Left forelimb (tissue), 1 donor: Measurements from ENCODE around the gene APOBEC3H.

Experiments
- DNase-seq: peaks from one replicate; pipeline ENCODE4 v3.0.0-alpha.2; 2018; ENCODE audit warnings: low spot score

APOBEC3H gene

DNA sequence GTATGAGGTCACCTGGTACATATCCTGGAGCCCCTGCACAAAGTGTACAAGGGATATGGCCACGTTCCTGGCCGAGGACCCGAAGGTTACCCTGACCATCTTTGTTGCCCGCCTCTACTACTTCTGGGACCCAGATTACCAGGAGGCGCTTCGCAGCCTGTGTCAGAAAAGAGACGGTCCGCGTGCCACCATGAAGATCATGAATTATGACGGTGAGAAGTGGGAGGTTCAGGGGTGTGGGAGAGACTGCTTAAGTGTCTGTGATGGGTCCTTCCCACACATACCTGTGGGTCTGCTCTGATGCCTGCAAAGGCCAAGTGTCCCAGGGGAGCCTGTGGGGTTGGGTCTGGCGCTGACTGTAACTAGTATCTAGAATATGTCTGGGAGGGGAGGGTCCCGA lies 16.0 kb upstream of the APOBEC3H start:
- DNase-seq = no peak

DNA sequence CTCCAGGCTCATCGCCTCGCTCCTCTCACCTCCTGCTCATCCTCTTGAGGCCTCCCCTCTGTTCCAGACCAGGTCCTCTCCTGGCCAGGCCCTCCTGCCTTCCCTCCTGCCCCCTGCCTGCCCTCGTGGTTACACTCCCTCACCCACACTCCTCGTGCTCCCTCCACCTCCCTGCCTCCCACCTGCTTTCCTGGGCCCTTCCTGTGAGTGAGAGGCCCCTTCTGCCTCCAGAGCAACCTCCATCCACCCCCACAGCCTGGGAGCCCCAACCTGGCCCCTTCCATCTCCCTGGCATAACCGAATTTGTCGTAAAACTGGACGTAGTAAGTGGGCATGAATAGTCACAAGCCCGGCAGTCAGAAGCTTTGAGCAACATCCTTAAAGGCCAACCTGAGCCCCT lies 15.4 kb upstream of the APOBEC3H start:
- no peak for DNase-seq

DNA sequence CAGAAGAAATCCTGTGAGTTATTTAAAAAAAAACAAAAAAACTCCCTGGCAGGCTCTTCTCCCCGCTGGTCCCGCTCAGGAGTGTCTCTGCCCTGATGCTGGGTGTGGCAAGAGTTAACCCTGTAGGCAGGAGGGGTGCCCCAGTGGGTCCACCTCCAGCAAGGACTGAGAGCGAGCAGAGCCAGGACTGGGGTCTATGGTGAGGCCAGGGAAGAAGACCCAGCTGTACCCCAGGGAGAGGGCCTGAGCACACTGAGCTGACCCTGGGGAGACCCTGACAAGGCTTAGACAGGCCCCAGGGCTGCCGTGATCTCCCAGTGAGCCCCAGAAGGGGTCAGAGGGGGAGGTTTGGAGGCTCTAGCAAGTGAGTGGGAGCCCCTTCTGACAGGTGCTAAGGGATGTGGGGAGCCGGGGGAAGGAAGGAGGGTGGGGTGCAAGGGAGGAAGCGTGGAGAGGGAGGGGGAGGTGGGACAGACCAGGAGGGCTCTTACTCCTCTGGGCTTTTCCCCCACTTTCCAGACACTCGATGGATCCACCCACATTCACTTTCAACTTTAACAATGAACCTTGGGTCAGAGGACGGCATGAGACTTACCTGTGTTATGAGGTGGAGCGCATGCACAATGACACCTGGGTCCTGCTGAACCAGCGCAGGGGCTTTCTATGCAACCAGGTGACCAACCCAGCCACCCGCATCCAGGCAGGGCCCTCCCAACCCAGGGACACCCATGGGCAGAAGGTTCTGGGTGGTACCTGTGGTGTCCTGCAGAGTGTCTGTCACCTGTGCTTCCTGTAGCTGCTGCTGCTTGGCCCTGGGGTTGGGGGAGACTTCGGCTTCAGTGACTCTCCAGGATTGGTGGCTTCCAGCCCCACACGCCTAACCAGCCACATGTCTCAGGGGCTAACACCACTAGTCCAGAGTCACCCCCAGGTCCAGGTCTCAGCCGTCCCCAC lies 13.6 kb upstream of the APOBEC3H start:
- DNase-seq = no peak

DNA sequence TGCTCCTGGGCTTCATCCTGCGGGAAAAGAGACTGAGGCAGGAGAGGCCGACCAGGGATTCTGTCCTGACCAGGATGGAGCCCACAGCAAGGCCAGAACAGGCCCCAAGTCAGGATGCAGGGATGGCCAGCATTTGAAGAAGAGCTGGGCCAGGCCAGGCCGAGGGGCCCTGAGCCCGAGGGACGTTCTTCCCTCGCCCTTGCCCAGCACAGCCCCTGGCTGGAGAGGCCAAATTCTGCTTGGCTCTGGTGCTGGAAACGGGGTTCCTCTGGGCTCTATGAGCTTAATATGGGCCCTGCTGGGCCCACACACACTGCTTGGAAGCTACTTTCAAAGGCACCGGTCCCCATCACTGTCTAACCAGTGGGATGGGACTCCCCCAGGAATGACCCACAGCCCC lies 12.4 kb upstream of the APOBEC3H start:
- DNase-seq = no peak

- DNase-seq = no peak
Observed at GRCh38 chr22:39087098-39087497, 9.9 kb upstream of the APOBEC3H start.

DNA sequence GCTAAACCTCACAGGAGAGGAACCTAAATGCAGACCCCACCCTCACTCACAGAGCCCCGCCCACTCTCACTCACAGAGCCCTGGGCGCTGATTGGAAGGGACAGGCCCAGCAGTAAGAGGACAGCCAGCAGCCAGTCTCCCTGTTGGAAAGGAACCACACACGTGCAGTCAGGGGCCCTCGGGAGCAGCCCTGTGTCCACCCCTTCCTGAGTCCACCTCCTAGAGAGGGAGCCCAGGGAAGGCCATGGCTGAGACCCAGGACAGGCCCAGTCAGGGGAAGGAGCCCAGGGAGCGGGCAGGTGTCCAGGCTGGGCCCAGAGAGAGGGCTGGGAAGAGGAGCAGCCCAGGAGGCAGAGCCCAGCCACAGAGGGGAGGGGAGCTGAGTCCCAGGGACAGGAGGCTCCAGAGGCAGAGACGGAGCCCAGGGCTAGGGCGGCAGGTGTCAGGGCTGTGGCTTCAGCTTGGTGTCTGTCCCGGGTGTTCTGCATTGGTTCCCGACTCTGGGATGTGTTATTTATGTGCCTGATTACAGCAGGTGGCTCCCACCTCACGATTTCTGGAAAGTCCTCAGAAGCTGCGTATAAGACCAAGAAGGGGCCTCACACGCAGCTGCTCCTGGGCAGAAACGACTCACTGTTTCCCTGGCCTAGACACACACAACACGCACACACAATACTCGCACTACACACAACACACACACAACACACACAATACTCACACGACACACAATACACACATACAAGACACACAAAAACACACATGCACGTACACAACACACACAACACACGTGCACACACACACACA lies 9.0 kb upstream of the APOBEC3H start:
- DNase-seq = no peak

DNA sequence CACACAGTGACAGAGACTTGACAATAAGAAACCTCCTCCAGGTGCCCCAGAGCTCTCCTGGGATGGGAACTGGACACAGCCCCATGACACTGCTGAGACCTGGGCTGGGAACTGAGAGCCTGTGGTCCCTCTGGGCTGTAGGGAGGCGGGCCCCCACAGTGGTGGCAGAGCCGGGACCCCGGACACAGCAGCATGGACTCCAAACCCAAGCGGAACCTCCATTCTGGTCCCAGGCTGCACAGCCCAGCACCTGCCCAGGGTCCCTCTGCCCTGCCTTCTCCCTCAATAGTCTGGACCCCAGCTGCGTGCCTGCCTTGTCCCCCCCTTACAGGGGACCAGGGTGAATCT lies 8.4 kb upstream of the APOBEC3H start:
- no peak for DNase-seq

DNA sequence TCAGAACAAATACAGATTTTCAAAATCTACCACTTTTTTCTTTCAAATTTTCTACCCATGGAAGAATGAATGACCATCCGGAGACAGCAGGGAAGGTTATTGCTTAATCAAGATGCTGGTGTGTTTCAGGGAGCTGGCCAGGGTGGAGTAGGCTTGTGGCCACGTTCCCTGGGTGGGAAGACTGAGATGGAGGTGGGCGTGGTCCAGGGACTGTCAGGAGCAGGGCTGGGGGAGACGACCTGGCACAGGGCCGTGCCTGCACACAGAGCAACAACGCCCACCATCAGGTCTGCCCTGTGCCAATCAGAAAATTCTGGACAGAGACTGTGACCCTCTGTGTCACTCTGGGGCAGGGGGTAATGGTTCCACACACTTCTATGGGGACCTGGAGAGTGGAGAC lies 7.1 kb upstream of the APOBEC3H start:
- DNase-seq = no peak

DNA sequence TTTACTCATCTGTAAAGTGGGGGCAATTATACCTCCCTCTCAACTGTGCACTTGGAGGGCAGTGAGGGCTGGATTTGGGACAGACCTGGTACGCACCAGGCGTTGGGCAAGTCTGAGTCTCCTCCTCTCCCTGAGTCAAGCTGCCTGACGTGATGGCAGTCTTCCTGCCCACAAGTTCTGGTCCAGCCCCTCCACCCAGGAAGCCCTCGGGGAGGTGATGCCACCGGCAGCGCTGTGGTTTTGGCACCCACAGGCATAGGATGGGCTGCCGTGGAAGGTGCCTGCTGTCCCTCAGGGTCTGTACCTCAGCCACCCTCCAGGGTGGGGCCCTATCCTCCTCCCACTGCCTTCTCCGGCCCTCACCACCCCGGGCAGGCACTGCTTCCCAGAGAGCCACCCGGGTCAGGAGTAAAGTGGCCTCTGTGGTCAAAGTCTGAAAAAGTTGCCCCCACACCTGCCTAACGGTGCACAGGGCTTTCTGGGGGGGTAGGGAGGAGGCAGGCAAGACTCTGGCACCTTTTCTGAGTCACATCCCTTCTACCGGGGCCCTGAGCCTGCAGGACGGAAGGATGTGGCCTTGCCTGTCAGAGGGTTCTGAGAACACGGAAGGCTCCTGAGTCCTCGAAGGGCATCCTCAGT lies 6.5 kb upstream of the APOBEC3H start:
- DNase-seq = no peak

- no peak for DNase-seq
Observed at GRCh38 chr22:39091126-39092081, 5.6 kb upstream of the APOBEC3H start.

GRCh38 chr22:39092111-39092862 lies 4.8 kb upstream of the APOBEC3H start:
- DNase-seq = no peak

- DNase-seq = no peak
Observed at GRCh38 chr22:39094717-39095389, 2.2 kb upstream of the APOBEC3H start.

DNA sequence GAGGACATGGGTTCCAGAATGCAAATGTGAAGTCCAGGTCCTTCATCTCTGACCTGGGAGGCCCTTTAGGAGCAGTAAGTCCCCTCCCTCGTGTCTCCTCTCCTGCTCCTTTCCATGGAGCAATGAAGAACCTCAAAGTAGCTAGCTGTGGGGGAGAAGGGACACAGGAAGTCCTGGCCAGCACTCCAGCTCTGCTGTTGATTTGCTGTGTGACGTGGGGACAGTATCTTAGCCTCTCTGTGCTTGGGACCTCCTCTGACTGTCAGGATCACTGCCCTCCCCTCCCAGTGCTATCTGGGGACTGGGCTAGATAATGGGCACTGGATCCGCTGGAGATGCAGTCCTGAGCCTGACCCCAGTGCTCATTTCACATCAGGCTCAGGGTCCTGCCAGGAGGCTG lies 1.1 kb upstream of the APOBEC3H start:
- no peak for DNase-seq

DNA sequence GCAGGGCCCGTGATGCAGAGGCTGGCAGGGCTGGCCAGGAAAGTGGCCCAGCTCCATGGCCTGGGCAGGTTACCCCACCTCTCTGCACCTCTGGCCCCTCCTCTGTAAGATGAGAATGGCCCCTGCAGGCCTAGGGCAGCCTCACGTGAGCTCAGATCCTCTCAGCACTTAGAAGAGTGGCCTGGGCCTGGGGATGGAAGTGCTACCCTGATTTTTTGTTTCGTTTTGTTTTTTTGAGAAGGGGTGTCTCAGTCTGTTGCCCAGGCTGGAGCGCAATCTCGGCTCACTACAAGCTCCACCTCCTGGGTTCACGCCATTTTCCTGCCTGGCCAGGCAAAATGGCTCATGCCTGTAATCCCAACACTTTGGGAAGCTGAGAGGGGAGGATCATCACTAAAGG lies 982 bp downstream of the APOBEC3H start:
- no peak for DNase-seq

DNA sequence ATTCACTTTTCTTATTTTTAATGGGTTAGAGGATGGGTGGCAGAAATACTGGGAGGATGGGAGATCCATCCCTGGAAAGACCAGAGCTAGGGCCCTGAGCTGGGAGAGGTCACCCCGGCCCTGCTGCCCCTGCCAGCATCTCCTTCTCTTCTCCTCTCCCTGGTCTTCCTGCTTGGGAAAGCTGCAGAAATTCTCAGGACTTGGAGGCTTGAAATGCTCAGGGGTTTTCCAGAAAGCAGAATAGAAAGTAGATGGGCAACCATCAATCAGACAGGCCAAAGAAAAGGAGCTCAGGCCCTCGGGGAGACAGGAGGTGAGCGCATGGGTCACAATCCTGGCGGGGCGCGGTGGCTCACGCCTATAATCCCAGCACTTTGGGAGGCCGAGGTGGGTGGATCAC lies 1.5 kb downstream of the APOBEC3H start:
- DNase-seq = no peak

GRCh38 chr22:39101226-39101625 lies 4.2 kb downstream of the APOBEC3H start:
- DNase-seq = no peak

- DNase-seq = no peak
Observed at GRCh38 chr22:39103431-39103830, 6.4 kb downstream of the APOBEC3H start.

DNA sequence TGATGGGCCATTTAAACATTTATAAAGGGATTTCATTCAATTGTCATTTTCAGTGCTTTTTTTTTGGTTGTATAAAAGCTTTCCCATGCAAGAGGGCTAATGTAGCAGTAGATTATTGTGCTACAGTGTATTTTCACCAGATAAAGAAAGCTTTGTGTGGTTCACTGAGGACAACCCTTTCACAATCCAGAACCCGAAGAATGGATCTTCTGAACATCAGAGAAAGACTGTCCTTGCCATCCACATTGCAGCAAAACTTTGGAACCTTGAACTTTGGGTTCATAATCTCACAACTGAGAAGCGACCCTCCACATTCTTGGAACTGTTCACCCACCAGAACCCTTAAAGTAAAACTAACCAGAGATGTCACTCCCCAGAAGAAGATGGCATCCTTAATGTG lies 9.3 kb downstream of the APOBEC3H start:
- no peak for DNase-seq

- no peak for DNase-seq
Observed at GRCh38 chr22:39108487-39108886, 11.4 kb downstream of the APOBEC3H start.

DNA sequence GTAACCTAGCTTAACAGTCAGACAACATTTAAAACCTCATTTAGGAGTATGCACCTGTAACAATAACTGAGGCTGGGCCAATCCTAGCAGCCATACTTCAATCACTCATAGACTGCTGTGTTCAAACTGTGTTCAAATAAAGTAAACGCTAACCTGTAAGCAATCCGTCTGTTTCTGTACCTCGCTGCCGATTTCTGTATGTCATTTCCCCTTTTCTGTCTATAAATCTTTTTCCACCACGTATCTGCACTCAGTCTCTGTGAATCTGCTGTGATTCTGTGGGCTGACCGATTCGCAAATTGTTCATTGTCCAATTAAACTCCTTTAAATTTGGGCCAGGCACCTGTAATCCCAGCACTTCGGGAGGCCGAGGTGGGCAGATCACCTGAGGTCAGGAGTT lies 12.3 kb downstream of the APOBEC3H start:
- DNase-seq = no peak
